NCI-H446 treated with DMSO at 0.1 percent for 48 hours (cell line): ENCODE results near the gene MMP24.
"Not testable (repeated sequence)": the region's sequence is repeated elsewhere in the genome, so short reads cannot be mapped to it uniquely, and the experiment has no call there.

ENCODE experiments used
- DNase-seq: peaks from one replicate; lab custom pipeline; 2025; lab: John Stamatoyannopoulos, UW

MMP24 gene

GRCh38 chr20:35216541-35216940 lies 9.9 kb upstream of the MMP24 start:
- no peak for DNase-seq

- no peak for DNase-seq
Observed at GRCh38 chr20:35223941-35224340, 2.5 kb upstream of the MMP24 start.

GRCh38 chr20:35224536-35224935 lies 2.0 kb upstream of the MMP24 start:
- no peak for DNase-seq

- DNase-seq, result no peak
Observed at GRCh38 chr20:35225319-35226125, 968 bp upstream of the MMP24 start.

- peak; percentile 5 for DNase-seq
Observed at GRCh38 chr20:35226884-35227681, 593 bp downstream of the MMP24 start.

- DNase-seq, result peak; percentile 55
Observed at GRCh38 chr20:35232575-35232974, 6.1 kb downstream of the MMP24 start.

- DNase-seq, result no peak
Observed at GRCh38 chr20:35235881-35236280, 9.4 kb downstream of the MMP24 start.

- no peak for DNase-seq
Observed at GRCh38 chr20:35237486-35237885, 11.0 kb downstream of the MMP24 start.

GRCh38 chr20:35238170-35238569 lies 11.7 kb downstream of the MMP24 start:
- no peak for DNase-seq

- no peak for DNase-seq
Observed at GRCh38 chr20:35238735-35239134, 12.2 kb downstream of the MMP24 start.

- no peak for DNase-seq
Observed at GRCh38 chr20:35240083-35240810, 13.8 kb downstream of the MMP24 start.

- DNase-seq, result no peak
Observed at GRCh38 chr20:35240811-35241293, 14.4 kb downstream of the MMP24 start.

GRCh38 chr20:35243317-35243716 lies 16.8 kb downstream of the MMP24 start:
- no peak for DNase-seq

- DNase-seq, result no peak
Observed at GRCh38 chr20:35243986-35244385, 17.5 kb downstream of the MMP24 start.

- DNase-seq, result no peak
Observed at GRCh38 chr20:35246723-35247122, 20.2 kb downstream of the MMP24 start.

GRCh38 chr20:35248641-35249475 lies 22.4 kb downstream of the MMP24 start:
- DNase-seq, result peak; percentile 33

GRCh38 chr20:35251613-35251940 lies 25.1 kb downstream of the MMP24 start:
- no peak for DNase-seq

GRCh38 chr20:35252037-35252461 lies 25.6 kb downstream of the MMP24 start:
- no peak for DNase-seq

- not testable (repeated sequence) for DNase-seq
Observed at GRCh38 chr20:35252598-35252997, 26.1 kb downstream of the MMP24 start.

- DNase-seq, result no peak
Observed at GRCh38 chr20:35253010-35253409, 26.5 kb downstream of the MMP24 start.

- DNase-seq, result no peak
Observed at GRCh38 chr20:35254448-35254999, 28.0 kb downstream of the MMP24 start.
